Measurements from ENCODE around the gene DNAJC7. TPM values are rescaled to one million over a fixed set of nuclear protein-coding genes. Genes with fewer than 3 reads are reported as not detected.

Gene DNAJC7
- total RNA-seq, 6 experiments from 2014 or later: 32.7 to 40.3 (median 35.2) TPM

DNA sequence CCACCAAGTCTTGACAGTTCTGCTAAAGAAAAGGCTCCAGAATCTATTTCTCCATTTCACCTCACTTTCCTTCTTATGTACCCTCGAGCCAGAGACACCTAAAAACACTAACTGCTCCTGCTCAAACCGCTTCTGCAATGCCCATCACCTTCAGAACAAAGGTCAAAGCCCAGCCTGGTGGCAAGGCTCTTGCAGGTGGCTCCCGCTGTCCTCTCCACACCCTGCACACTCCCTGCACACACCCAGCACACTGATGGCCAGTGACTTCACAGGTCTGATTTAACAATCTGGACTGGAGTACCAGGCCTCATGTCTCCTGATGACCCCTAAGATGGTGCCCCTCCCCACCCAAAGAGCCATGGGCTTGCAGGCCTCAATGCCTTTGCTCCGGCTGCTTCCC lies 43.0 kb upstream of the DNAJC7 start:
- Histone ChIP-seq H3K9me3 (no peaks in the 10 kb centered on the region), H3K4me3 (no peak overlapping the region), H3K27me3 (no peaks in the 10 kb centered on the region), H3K4me1 (no peaks in the 10 kb centered on the region), H3K36me3 (no peaks in the 10 kb centered on the region), H3K27ac (no peak overlapping the region)
- DNase-seq: no peak
- TF ChIP-seq POLR2A (IDR thresholded peaks at IDR 0.05): no peak
- TF ChIP-seq, protein P1, sequence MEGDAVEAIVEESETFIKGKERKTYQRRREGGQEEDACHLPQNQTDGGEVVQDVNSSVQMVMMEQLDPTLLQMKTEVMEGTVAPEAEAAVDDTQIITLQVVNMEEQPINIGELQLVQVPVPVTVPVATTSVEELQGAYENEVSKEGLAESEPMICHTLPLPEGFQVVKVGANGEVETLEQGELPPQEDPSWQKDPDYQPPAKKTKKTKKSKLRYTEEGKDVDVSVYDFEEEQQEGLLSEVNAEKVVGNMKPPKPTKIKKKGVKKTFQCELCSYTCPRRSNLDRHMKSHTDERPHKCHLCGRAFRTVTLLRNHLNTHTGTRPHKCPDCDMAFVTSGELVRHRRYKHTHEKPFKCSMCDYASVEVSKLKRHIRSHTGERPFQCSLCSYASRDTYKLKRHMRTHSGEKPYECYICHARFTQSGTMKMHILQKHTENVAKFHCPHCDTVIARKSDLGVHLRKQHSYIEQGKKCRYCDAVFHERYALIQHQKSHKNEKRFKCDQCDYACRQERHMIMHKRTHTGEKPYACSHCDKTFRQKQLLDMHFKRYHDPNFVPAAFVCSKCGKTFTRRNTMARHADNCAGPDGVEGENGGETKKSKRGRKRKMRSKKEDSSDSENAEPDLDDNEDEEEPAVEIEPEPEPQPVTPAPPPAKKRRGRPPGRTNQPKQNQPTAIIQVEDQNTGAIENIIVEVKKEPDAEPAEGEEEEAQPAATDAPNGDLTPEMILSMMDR (IDR thresholded peaks at IDR 0.05): no peak
- no peak for ATAC-seq
- WGBS (ENCODE audit: insufficient coverage, low coverage, low lambda C conversion rate, missing lambda C conversion rate): 61% methylated on average over 4 of the region's 4 CpGs
- intact Hi-C loops (cut with DNase I): no loop called here

DNA sequence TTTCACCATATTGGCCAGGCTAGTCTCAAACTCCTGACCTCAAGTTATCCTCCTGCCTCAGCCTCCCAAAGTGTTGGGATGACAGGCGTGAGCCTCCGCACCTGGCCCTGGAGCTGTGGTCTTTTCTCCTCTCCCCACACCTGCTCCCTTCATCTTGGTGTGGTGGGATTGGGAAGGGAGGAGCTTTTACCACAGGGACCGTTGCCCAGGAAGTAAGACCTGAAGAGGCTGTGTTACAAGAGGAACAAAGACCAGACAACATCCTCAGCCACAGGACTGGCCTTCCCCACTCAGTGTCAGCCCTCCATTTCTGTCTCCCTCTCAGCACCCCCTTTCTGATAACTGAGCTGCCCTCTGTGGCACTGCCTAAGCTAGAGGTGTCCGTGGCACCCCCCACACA lies 42.6 kb upstream of the DNAJC7 start:
- H3K4me3 ChIP-seq: no peak overlapping the region
- H3K27me3 ChIP-seq: no peaks in the 10 kb centered on the region
- no peaks in the 10 kb centered on the region for H3K9me3 ChIP-seq
- H3K27ac ChIP-seq: no peak overlapping the region
- H3K4me1 ChIP-seq: no peaks in the 10 kb centered on the region
- WGBS (ENCODE audit: insufficient coverage, low coverage, low lambda C conversion rate, missing lambda C conversion rate): 72% methylated on average over 3 of the region's 4 CpGs
- intact Hi-C loops (cut with DNase I): no loop called here
- ATAC-seq (no peak), DNase-seq (no peak)
- H3K36me3 ChIP-seq: no peaks in the 10 kb centered on the region
- TF ChIP-seq, protein P1 (IDR thresholded peaks at IDR 0.05): no peak
- TF ChIP-seq POLR2A (IDR thresholded peaks at IDR 0.05): no peak

DNA sequence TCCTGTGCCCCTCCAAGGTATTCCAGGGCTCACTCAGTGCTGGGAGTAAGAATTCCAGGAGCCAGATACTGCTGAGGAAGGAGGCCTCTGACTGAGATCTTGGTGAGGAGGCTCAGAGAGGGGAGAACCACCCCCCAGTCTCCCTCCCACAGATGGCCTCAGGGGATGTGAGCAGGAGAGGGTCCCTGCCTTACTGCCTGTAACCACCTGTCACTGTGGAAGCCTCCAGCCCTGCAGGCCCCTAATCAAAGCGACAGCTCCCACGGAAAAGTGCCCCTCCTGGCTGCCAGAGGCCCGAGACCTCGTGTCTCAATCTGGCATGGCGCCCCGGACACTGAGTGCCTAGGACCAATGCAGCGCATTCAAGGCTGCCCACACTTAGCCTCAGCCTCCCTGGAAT lies 40.8 kb upstream of the DNAJC7 start:
- Histone ChIP-seq H3K27ac (no peak overlapping the region), H3K27me3 (no peaks in the 10 kb centered on the region), H3K36me3 (no peaks in the 10 kb centered on the region), H3K4me1 (no peaks in the 10 kb centered on the region), H3K4me3 (no peak overlapping the region), H3K9me3 (no peaks in the 10 kb centered on the region)
- intact Hi-C loops (cut with DNase I): no loop called here
- DNase-seq (no peak), ATAC-seq (no peak)
- no peak for TF ChIP-seq POLR2A (IDR thresholded peaks at IDR 0.05)
- TF ChIP-seq, protein P1 (IDR thresholded peaks at IDR 0.05): no peak
- no CpG with 5 or more reads among the region's 7 CpGs for WGBS (ENCODE audit: insufficient coverage, low coverage, low lambda C conversion rate, missing lambda C conversion rate)

DNA sequence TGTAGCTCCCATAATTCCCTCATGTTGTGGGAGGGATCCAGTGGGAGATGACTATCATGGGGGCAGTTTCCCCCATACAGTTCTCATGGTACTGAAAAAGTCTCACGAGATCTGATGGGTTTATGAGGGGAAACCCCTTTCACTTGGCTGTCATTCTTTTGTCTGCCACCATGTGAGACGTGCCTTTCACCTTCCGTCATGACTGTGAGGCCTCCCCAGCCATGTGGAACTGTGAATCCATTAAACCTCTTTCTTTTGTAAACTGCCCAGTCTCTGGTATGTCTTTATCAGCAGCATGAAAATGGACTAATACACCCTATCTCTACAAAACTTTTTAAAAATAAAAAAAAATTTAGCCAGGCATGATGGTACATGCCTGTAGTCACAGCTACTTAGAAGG lies 39.4 kb upstream of the DNAJC7 start:
- TF ChIP-seq, protein P1 (IDR thresholded peaks at IDR 0.05): no peak
- TF ChIP-seq POLR2A (IDR thresholded peaks at IDR 0.05): no peak
- no peaks in the 10 kb centered on the region for H3K36me3 ChIP-seq
- intact Hi-C loops (cut with DNase I): no loop called here
- no peak for ATAC-seq
- no peaks in the 10 kb centered on the region for H3K27me3 ChIP-seq
- no peak overlapping the region for H3K4me3 ChIP-seq
- no peaks in the 10 kb centered on the region for H3K9me3 ChIP-seq
- WGBS (ENCODE audit: insufficient coverage, low coverage, low lambda C conversion rate, missing lambda C conversion rate): 78% methylated on average over 3 of the region's 3 CpGs
- H3K27ac ChIP-seq: no peak overlapping the region
- DNase-seq: no peak
- H3K4me1 ChIP-seq: no peaks in the 10 kb centered on the region

DNA sequence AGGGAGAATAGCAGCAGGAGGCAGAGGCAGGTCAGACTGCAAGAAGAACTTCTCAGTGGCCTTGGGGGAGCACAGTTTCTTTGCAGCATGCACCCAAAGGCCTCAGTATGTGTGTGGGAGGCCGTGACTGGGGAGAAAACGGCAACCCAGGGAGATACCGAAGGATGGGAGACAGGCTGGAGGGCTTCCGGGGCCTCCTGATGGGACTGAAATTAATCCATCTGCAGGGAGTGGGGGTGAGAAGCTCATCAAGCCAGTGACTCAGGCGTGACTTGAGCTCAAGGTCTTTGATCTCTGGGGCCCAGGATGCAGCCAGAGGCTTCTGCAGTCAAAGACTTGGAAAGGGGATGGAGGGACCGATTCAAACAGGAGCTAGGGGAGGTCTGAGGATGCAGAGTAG lies 38.3 kb upstream of the DNAJC7 start:
- ATAC-seq: no peak
- no peak overlapping the region for H3K4me3 ChIP-seq
- H3K4me1 ChIP-seq: no peaks in the 10 kb centered on the region
- WGBS (ENCODE audit: insufficient coverage, low coverage, low lambda C conversion rate, missing lambda C conversion rate): 22% methylated on average over 4 of the region's 6 CpGs
- no peak for DNase-seq
- no peaks in the 10 kb centered on the region for H3K9me3 ChIP-seq
- TF ChIP-seq POLR2A (IDR thresholded peaks at IDR 0.05): no peak
- TF ChIP-seq, protein P1 (IDR thresholded peaks at IDR 0.05): no peak
- H3K36me3 ChIP-seq: no peaks in the 10 kb centered on the region
- no peaks in the 10 kb centered on the region for H3K27me3 ChIP-seq
- intact Hi-C loops (cut with DNase I): no loop called here
- H3K27ac ChIP-seq: no peak overlapping the region

Data from right lobe of liver (tissue), 6 donors.